ENCODE data around the gene GPBP1L1.
"Not testable (repeated sequence)": the region's sequence is repeated elsewhere in the genome, so short reads cannot be mapped to it uniquely, and the experiment has no call there.

Gene GPBP1L1

GRCh38 chr1:45679123-45679522, 7.2 kb downstream of the GPBP1L1 start:
- DNase-seq (ENCODE audit: low read depth in 2 of 2) = no peak

- no peak for DNase-seq (ENCODE audit: low read depth in 2 of 2)
Measured at GRCh38 chr1:45678489-45678888, 7.8 kb downstream of the GPBP1L1 start.

- no peak for DNase-seq (ENCODE audit: low read depth in 2 of 2)
Measured at GRCh38 chr1:45677751-45678245, 8.5 kb downstream of the GPBP1L1 start.

- DNase-seq (ENCODE audit: low read depth in 2 of 2) = not testable (repeated sequence)
Measured at GRCh38 chr1:45676553-45676952, 9.8 kb downstream of the GPBP1L1 start.

GRCh38 chr1:45674478-45674877, 11.9 kb downstream of the GPBP1L1 start:
- no peak for DNase-seq (ENCODE audit: low read depth in 2 of 2)

- no peak for DNase-seq (ENCODE audit: low read depth in 2 of 2)
Measured at GRCh38 chr1:45673956-45674355, 12.4 kb downstream of the GPBP1L1 start.

- no peak for DNase-seq (ENCODE audit: low read depth in 2 of 2)
Measured at GRCh38 chr1:45669859-45670655, 16.3 kb downstream of the GPBP1L1 start.

DNA sequence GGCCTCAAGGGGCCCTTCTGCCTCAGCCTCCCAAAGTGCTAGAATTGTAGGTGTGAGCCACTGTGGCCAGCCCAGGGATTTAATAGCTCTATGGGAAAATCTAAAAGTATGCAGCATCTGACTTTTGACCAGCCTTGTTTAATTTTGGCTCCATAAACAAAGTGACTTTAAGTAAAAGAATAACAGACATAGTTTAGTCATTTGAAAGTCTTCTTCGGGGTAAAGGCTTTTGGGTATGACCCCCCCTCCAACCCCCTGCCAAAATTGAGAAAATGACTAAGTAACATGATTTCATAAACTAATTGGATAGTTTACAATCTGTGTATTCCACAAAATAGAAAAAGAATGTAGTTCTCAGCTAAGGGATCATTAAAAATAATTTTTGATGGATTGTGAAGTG, 17.0 kb downstream of the GPBP1L1 start:
- no peak for DNase-seq (ENCODE audit: low read depth in 2 of 2)

- DNase-seq (ENCODE audit: low read depth in 2 of 2) = no peak
Measured at GRCh38 chr1:45668526-45668925, 17.8 kb downstream of the GPBP1L1 start.

- no peak for DNase-seq (ENCODE audit: low read depth in 2 of 2)
Measured at GRCh38 chr1:45667321-45668111, 18.8 kb downstream of the GPBP1L1 start.

- DNase-seq (ENCODE audit: low read depth in 2 of 2) = no peak
Measured at GRCh38 chr1:45666836-45667235, 19.5 kb downstream of the GPBP1L1 start.

- no peak for DNase-seq (ENCODE audit: low read depth in 2 of 2)
Measured at GRCh38 chr1:45660336-45660735, 26.0 kb downstream of the GPBP1L1 start.

- no peak for DNase-seq (ENCODE audit: low read depth in 2 of 2)
Measured at GRCh38 chr1:45659222-45659621, 27.1 kb downstream of the GPBP1L1 start.

- DNase-seq (ENCODE audit: low read depth in 2 of 2) = no peak
Measured at GRCh38 chr1:45658171-45658570, 28.2 kb downstream of the GPBP1L1 start.

DNA sequence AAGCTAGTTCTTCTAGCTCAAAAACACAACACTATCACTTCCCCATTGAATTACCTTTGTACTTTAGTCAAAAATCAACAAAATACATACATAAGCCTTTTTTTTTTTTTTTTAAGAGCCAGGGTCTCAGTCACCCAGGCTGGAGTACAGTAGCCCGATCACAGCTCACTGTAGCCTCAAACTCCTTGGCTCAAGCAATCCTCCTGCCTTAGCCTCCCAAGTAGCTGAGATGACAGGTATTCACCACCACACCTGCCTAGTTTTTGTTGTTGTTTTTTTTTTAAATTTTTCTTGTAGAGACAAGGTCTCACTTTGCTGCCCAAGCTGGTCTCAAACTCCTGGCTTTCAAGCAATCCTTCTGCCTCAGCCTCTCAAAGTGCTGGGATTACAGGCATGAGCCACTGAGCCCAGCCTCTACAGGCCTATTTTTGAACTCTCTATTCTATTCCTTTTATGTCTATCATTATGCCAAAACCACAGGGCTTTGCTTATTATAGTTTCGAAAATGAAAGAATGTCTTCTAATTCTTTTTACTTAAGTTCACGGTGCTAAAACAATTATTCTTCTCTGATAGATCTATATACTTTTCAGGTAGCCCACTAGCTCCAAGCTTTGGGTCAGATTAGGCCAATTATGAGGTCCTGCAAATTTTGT, 29.6 kb downstream of the GPBP1L1 start:
- no peak for DNase-seq (ENCODE audit: low read depth in 2 of 2)

- no peak for DNase-seq (ENCODE audit: low read depth in 2 of 2)
Measured at GRCh38 chr1:45654540-45655280, 31.6 kb downstream of the GPBP1L1 start.

GRCh38 chr1:45647248-45648021, 38.9 kb downstream of the GPBP1L1 start:
- DNase-seq (ENCODE audit: low read depth in 2 of 2) = no peak

- DNase-seq (ENCODE audit: low read depth in 2 of 2) = no peak
Measured at GRCh38 chr1:45644661-45645060, 41.7 kb downstream of the GPBP1L1 start.

DNA sequence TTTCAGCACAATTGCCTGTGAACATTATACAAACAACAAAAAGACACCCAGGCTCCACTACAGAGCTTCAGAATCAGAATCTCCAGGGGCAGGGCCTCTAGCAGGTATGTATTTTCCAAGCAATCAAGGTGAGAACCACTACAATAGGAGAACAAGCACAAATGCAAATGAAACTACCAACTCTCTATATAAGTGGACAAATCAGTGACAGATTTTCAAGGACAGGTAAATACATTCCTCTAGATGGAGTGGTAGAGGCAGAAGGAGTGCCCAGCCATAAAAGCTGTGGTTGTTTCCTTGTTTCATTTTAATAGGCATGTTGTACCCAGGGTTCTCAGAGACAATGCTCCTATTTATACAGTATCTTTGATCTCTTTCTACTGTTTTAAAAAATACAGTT, 42.4 kb downstream of the GPBP1L1 start:
- no peak for DNase-seq (ENCODE audit: low read depth in 2 of 2)

DNA sequence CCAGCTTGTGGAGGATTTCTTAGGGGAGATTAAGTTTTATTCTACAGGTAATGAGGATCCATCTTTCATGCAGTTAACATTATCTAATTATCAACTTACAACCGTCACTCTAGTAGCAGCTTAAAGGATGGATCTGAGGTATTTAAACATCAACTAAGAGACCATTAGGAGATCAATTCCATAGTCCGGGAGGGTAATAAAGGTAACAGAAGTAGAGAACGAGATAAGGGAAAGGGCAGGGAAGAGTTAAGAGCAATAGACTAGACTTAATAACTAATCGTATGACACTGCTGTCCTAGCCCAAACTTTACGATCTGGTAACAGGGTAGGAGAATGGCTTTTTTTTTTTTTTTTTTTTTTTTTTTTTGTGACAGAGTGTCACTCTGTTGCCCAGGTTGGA, 43.0 kb downstream of the GPBP1L1 start:
- DNase-seq (ENCODE audit: low read depth in 2 of 2) = no peak

- no peak for DNase-seq (ENCODE audit: low read depth in 2 of 2)
Measured at GRCh38 chr1:45640293-45640692, 46.0 kb downstream of the GPBP1L1 start.
